Measurements from ENCODE around the gene ZNF469.

Gene ZNF469

DNA sequence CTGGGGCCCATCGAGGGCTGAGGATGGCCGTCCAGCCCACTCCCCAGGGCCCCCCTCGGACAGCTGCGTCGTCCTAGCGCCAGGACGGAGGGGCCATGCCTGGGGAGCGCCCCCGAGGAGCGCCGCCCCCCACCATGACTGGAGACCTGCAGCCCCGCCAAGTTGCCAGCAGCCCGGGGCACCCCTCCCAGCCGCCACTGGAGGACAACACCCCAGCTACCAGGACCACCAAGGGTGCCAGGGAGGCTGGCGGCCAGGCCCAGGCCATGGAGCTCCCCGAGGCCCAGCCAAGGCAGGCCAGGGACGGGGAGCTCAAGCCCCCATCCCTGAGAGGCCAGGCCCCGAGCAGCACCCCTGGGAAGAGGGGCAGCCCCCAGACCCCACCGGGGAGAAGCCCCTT, 44.6 kb downstream of the ZNF469 start:
- DNase-seq (ENCODE audit: low read depth in 2 of 2): no peak
- TF ChIP-seq CTCF (IDR thresholded peaks at IDR 0.05; ENCODE audit: low read depth, low read length): no peak
- no peak overlapping the region for H3K4me3 ChIP-seq (replicated peaks in 1 of 2; ENCODE audit: low read depth in 2 of 2, low read length in 2 of 2)

GRCh38 chr16:88428156-88428555, 45.4 kb downstream of the ZNF469 start:
- TF ChIP-seq CTCF (IDR thresholded peaks at IDR 0.05; ENCODE audit: low read depth, low read length): no peak
- DNase-seq (ENCODE audit: low read depth in 2 of 2): no peak
- H3K4me3 ChIP-seq (replicated peaks in 1 of 2; ENCODE audit: low read depth in 2 of 2, low read length in 2 of 2): no peak overlapping the region

DNA sequence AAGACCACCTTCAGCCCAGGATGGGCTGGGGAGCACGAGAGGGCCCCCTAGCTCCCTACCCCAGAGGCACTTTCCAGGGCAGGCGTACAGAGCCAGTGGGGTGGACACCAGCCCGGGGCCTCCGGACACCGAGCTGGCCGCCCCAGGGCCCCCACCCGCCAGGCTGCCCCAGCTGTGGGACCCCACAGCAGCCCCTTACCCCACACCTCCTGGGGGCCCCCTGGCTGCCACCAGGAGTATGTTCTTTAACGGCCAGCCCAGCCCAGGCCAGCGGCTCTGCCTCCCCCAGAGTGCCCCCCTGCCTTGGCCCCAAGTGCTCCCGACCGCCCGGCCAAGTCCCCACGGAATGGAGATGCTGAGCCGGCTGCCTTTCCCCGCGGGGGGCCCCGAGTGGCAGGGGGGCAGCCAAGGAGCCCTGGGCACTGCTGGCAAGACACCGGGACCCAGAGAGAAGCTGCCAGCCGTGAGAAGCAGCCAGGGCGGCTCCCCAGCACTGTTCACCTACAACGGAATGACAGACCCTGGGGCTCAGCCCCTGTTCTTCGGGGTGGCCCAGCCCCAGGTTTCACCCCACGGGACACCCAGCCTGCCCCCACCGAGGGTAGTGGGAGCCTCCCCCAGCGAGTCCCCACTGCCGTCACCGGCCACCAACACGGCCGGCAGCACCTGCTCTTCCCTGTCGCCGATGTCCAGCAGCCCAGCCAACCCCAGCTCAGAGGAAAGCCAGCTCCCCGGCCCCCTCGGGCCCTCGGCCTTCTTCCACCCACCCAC, 46.0 kb downstream of the ZNF469 start:
- TF ChIP-seq CTCF (IDR thresholded peaks at IDR 0.05; ENCODE audit: low read depth, low read length): peak; percentile 2
- no peak overlapping the region for H3K4me3 ChIP-seq (replicated peaks in 1 of 2; ENCODE audit: low read depth in 2 of 2, low read length in 2 of 2)
- DNase-seq (ENCODE audit: low read depth in 2 of 2): no peak

DNA sequence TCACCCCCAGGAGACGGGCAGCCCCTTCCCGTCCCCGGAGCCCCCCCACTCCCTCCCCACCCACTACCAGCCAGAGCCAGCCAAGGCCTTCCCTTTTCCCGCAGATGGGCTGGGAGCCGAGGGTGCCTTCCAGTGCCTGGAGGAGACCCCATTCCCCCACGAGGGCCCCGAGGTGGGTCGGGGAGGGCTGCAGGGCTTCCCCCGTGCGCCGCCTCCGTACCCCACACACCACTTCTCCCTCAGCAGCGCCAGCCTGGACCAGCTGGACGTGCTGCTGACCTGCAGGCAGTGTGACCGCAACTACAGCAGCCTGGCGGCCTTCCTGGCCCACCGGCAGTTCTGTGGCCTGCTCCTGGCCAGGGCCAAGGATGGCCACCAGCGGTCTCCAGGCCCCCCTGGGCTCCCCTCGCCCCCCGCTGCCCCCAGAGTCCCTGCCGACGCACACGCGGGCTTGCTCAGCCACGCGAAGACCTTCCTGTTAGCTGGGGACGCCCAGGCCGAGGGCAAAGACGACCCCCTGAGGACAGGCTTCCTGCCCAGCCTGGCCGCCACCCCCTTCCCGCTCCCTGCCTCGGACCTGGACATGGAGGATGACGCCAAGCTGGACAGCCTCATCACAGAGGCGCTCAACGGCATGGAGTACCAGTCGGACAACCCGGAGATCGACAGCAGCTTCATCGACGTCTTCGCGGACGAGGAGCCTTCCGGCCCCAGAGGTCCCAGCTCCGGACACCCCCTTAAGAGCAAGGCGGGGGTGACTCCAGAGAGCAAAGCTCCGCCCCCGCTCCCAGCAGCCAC, 46.8 kb downstream of the ZNF469 start:
- no peak for TF ChIP-seq CTCF (IDR thresholded peaks at IDR 0.05; ENCODE audit: low read depth, low read length)
- DNase-seq (ENCODE audit: low read depth in 2 of 2): no peak
- H3K4me3 ChIP-seq (replicated peaks in 1 of 2; ENCODE audit: low read depth in 2 of 2, low read length in 2 of 2): no peak overlapping the region

- TF ChIP-seq CTCF (IDR thresholded peaks at IDR 0.05; ENCODE audit: low read depth, low read length): no peak
- no peak for DNase-seq (ENCODE audit: low read depth in 2 of 2)
- no peak overlapping the region for H3K4me3 ChIP-seq (replicated peaks in 1 of 2; ENCODE audit: low read depth in 2 of 2, low read length in 2 of 2)
Observed at GRCh38 chr16:88430185-88430523, 47.4 kb downstream of the ZNF469 start.

- peak in 1 of 2 donors; percentile 11 for DNase-seq (ENCODE audit: low read depth in 2 of 2)
- no peak for TF ChIP-seq CTCF (IDR thresholded peaks at IDR 0.05; ENCODE audit: low read depth, low read length)
- peak overlapping the region; percentile 14 to 17 for H3K4me3 ChIP-seq (replicated peaks in 1 of 2; ENCODE audit: low read depth in 2 of 2, low read length in 2 of 2)
Observed at GRCh38 chr16:88430524-88431446, 48.0 kb downstream of the ZNF469 start.

All from cardiac fibroblast (primary cell).